Testis (tissue), 3 donors: ENCODE results near the gene PIEZO2. TPM values are rescaled to one million over a fixed set of nuclear protein-coding genes. Genes with fewer than 3 reads are reported as not detected.

Experiments
- DNase-seq: peaks from one replicate; pipeline ENCODE4 v3.0.0-alpha.2; 2019
- H3K27ac ChIP-seq, 2 donors: fragments of 200-600 bp; sonication (generic); one replicate each; pipeline ENCODE4 v1.5.1; 2019
- H3K27me3 ChIP-seq: fragments of 200-600 bp; sonication (generic); one replicate; pipeline ENCODE4 v1.5.1; 2019
- H3K36me3 ChIP-seq: fragments of 200-600 bp; sonication (generic); one replicate; pipeline ENCODE4 v1.5.1; 2017; ENCODE audit warnings: low read depth; ENCODE audit errors: missing control alignments
- H3K4me1 ChIP-seq: fragments of 200-600 bp; sonication (generic); one replicate; pipeline ENCODE4 v1.5.1; 2019
- H3K4me3 ChIP-seq, 2 donors: fragments of 200-600 bp; sonication (generic); one replicate each; pipeline ENCODE4 v1.5.1; 2017 to 2019
- H3K9me3 ChIP-seq: fragments of 200-600 bp; sonication (generic); one replicate; pipeline ENCODE4 v1.5.1; 2017
- POLR2A ChIP-seq: fragments of 450-650 bp; IDR thresholded peaks from one replicate; pipeline ENCODE4 v1.6.1; 2017; ENCODE audit warnings: antibody characterized with exemption, mild to moderate bottlenecking, moderate library complexity
- WGBS, 2 donors: methylation state at CpG; one replicate each; pipeline ENCODE4 v1.1.5; 2018; 5-methylcytosine and 5-hydroxymethylcytosine counted together
- intact Hi-C: fragments of 100-400 bp; cut with DNase I; formaldehyde crosslinking; loops from one replicate; pipeline ENCODE4 v1.15.1; 2023; ENCODE audit warnings: low total_unique reads
- polyA plus RNA-seq: library from polyadenylated mRNA; stranded (reverse); fragments of 350-450 nt; fragmentation: Illumina TruSeq; extraction: RNeasy Lipid Tissue Mini Kit (QIAGEN cat#74804); gene quantifications from one replicate; pipeline ENCODE4 v1.2.3, GENCODE V29; 2014; ENCODE audit warnings: low read depth, low replicate concordance; ENCODE audit not compliant: insufficient read depth
- total RNA-seq, 2 donors: library from RNA; depleted of rRNA; stranded (reverse); fragments of >200 nt; gene quantifications; one replicate each; pipeline ENCODE4 v1.2.3, GENCODE V29; 2016
- TF ChIP-seq, protein P1 (sequence below), 3 experiments: fragments of 450-650 bp in 2 of 3; fragments of 200-600 bp in 1 of 3; sonication (generic) in 1 of 3; IDR thresholded peaks; one replicate each; pipeline ENCODE4 v1.5.1; 2016 to 2019; ENCODE audit warnings: antibody characterized with exemption in 3 of 3, mild to moderate bottlenecking in 2 of 3, moderate library complexity in 1 of 3

Gene PIEZO2
- total and polyA plus RNA-seq, 3 donors from 2014 or later: 2.3 to 3.5 (median 3.0) TPM

- H3K27ac ChIP-seq: no peak overlapping the region
- 74 to 81% methylated on average over 1 of the region's 1 CpG for WGBS, 2 donors
- TF ChIP-seq POLR2A: no peak
- TF ChIP-seq, protein P1, sequence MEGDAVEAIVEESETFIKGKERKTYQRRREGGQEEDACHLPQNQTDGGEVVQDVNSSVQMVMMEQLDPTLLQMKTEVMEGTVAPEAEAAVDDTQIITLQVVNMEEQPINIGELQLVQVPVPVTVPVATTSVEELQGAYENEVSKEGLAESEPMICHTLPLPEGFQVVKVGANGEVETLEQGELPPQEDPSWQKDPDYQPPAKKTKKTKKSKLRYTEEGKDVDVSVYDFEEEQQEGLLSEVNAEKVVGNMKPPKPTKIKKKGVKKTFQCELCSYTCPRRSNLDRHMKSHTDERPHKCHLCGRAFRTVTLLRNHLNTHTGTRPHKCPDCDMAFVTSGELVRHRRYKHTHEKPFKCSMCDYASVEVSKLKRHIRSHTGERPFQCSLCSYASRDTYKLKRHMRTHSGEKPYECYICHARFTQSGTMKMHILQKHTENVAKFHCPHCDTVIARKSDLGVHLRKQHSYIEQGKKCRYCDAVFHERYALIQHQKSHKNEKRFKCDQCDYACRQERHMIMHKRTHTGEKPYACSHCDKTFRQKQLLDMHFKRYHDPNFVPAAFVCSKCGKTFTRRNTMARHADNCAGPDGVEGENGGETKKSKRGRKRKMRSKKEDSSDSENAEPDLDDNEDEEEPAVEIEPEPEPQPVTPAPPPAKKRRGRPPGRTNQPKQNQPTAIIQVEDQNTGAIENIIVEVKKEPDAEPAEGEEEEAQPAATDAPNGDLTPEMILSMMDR (IDR thresholded peaks at IDR 0.05): no peak
- DNase-seq: no peak
- no peaks in the 10 kb centered on the region for H3K36me3 ChIP-seq
- no peaks in the 10 kb centered on the region for H3K9me3 ChIP-seq
- intact Hi-C loops: no loop called here
- no peak overlapping the region for H3K4me3 ChIP-seq
- H3K4me1 ChIP-seq: no peaks in the 10 kb centered on the region
- H3K27me3 ChIP-seq: no peaks in the 10 kb centered on the region
These were observed 151.5 kb downstream of the PIEZO2 start for GRCh38 chr18:10997885-10998284.

DNA sequence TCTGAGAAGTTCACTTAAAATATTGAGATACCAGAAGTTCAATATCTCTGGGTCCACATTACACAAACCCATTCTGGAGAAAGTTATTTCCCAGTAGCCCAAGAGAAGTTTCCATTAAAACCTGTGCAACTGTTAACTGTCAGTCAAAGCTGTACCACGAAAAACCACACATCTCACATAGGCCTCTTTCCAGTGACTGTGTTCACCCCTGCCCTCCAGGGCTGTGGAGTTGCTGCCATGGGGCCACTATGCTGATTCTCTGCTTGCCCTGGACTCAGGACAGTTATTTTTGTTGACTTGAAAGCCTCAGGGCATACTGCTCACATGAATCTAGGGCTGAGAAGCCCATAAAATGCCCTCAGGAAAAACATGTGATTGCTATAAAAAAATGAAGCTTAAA lies 153.8 kb downstream of the PIEZO2 start:
- DNase-seq: no peak
- Histone ChIP-seq H3K4me3 (no peak overlapping the region), H3K36me3 (no peaks in the 10 kb centered on the region), H3K9me3 (no peaks in the 10 kb centered on the region), H3K27me3 (no peaks in the 10 kb centered on the region), H3K4me1 (no peaks in the 10 kb centered on the region), H3K27ac (no peak overlapping the region)
- intact Hi-C loops: no loop called here
- WGBS, 2 donors: 73 to 83% methylated on average over 1 of the region's 1 CpG
- TF ChIP-seq, protein P1 (IDR thresholded peaks at IDR 0.05): no peak
- TF ChIP-seq POLR2A: no peak

- H3K4me1 ChIP-seq: no peaks in the 10 kb centered on the region
- no peaks in the 10 kb centered on the region for H3K36me3 ChIP-seq
- TF ChIP-seq POLR2A: no peak
- TF ChIP-seq, protein P1 (IDR thresholded peaks at IDR 0.05): no peak
- no peaks in the 10 kb centered on the region for H3K9me3 ChIP-seq
- H3K27me3 ChIP-seq: no peaks in the 10 kb centered on the region
- H3K27ac ChIP-seq: no peak overlapping the region
- 71 to 77% methylated on average over 2 of the region's 2 CpGs for WGBS, 2 donors
- intact Hi-C loops: no loop called here
- H3K4me3 ChIP-seq: no peak overlapping the region
- DNase-seq: no peak
These were observed 159.9 kb downstream of the PIEZO2 start for GRCh38 chr18:10989486-10989885.

DNA sequence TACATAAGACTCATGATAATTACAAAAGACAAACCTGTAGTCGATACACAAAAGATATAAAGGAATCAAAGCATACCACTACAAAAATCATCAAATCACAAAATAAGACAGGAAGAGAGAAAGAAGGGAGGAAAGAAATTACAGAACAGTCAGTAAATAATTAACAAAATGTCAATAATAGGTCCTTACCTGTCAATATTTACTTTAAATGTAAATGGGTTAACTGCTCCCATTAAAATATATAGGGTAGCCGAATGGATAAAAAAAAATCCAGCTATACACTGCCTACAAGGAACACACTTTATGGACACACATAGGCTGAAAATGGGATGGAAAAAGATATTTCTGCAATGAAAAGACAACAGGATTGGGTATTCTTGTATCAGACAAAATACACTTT lies 163.7 kb downstream of the PIEZO2 start:
- WGBS, 2 donors: 95 to 100% methylated on average over 2 of the region's 2 CpGs
- H3K9me3 ChIP-seq: no peaks in the 10 kb centered on the region

GRCh38 chr18:10979411-10979810 lies 170.0 kb downstream of the PIEZO2 start:
- Histone ChIP-seq H3K4me3 (no peak overlapping the region), H3K27ac (no peak overlapping the region), H3K4me1 (no peaks in the 10 kb centered on the region), H3K27me3 (no peaks in the 10 kb centered on the region), H3K36me3 (no peaks in the 10 kb centered on the region), H3K9me3 (no peaks in the 10 kb centered on the region)
- TF ChIP-seq, protein P1 (IDR thresholded peaks at IDR 0.05): no peak
- TF ChIP-seq POLR2A: no peak
- no peak for DNase-seq
- intact Hi-C loops: no loop called here
- WGBS, 2 donors: 79 to 87% methylated on average over 7 of the region's 7 CpGs

More for the DNA sequence above, 163.7 kb downstream of the PIEZO2 start:
- Histone ChIP-seq H3K36me3 (no peaks in the 10 kb centered on the region), H3K27me3 (no peaks in the 10 kb centered on the region), H3K27ac (no peak overlapping the region), H3K4me1 (no peaks in the 10 kb centered on the region), H3K4me3 (no peak overlapping the region)
- intact Hi-C loops: no loop called here
- DNase-seq: no peak
- TF ChIP-seq POLR2A: no peak
- TF ChIP-seq, protein P1 (IDR thresholded peaks at IDR 0.05): no peak
